ENCODE data around the gene ATXN7L1. TPM values are rescaled to one million over a fixed set of nuclear protein-coding genes. Genes with fewer than 3 reads are reported as not detected.

The ATXN7L1 gene
- total RNA-seq, 1 donor from 2014 or later = 16.0 TPM

GRCh38 chr7:105837765-105838626 is 38.4 kb downstream of the ATXN7L1 start:
- Mint-ChIP-seq H3K27me3 (no peaks in the 10 kb centered on the region), H3K4me1 (ENCODE audit: unreplicated experiment) (peaks cover 25% of the 10 kb centered on the region), H3K27ac (peak overlapping the region; percentile 55), H3K36me3 (peaks cover 13% of the 10 kb centered on the region), H3K4me3 (no peak overlapping the region), H3K9me3 (no peaks in the 10 kb centered on the region)
- DNase-seq (ENCODE audit: extremely low spot score, unreplicated experiment) = no peak
- TF ChIP-seq, protein P1, sequence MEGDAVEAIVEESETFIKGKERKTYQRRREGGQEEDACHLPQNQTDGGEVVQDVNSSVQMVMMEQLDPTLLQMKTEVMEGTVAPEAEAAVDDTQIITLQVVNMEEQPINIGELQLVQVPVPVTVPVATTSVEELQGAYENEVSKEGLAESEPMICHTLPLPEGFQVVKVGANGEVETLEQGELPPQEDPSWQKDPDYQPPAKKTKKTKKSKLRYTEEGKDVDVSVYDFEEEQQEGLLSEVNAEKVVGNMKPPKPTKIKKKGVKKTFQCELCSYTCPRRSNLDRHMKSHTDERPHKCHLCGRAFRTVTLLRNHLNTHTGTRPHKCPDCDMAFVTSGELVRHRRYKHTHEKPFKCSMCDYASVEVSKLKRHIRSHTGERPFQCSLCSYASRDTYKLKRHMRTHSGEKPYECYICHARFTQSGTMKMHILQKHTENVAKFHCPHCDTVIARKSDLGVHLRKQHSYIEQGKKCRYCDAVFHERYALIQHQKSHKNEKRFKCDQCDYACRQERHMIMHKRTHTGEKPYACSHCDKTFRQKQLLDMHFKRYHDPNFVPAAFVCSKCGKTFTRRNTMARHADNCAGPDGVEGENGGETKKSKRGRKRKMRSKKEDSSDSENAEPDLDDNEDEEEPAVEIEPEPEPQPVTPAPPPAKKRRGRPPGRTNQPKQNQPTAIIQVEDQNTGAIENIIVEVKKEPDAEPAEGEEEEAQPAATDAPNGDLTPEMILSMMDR (conservative IDR thresholded peaks at IDR 0.05) = no peak

- no peaks in the 10 kb centered on the region for H3K9me3 Mint-ChIP-seq
- no peak for DNase-seq (ENCODE audit: extremely low spot score, unreplicated experiment)
- H3K27me3 Mint-ChIP-seq = no peaks in the 10 kb centered on the region
- TF ChIP-seq, protein P1 (conservative IDR thresholded peaks at IDR 0.05) = no peak
- peaks cover 28% of the 10 kb centered on the region for H3K4me1 Mint-ChIP-seq (ENCODE audit: unreplicated experiment)
- no peak overlapping the region for H3K4me3 Mint-ChIP-seq
- no peak overlapping the region for H3K27ac Mint-ChIP-seq
- peaks cover 13% of the 10 kb centered on the region for H3K36me3 Mint-ChIP-seq
Measured at GRCh38 chr7:105835441-105835840, 41.0 kb downstream of the ATXN7L1 start.

- H3K27ac Mint-ChIP-seq = no peak overlapping the region
- no peaks in the 10 kb centered on the region for H3K9me3 Mint-ChIP-seq
- TF ChIP-seq, protein P1 (conservative IDR thresholded peaks at IDR 0.05) = no peak
- H3K27me3 Mint-ChIP-seq = no peaks in the 10 kb centered on the region
- DNase-seq (ENCODE audit: extremely low spot score, unreplicated experiment) = no peak
- no peak overlapping the region for H3K4me3 Mint-ChIP-seq
- H3K36me3 Mint-ChIP-seq = no peaks in the 10 kb centered on the region
- peaks cover 19% of the 10 kb centered on the region for H3K4me1 Mint-ChIP-seq (ENCODE audit: unreplicated experiment)
Measured at GRCh38 chr7:105831824-105832535, 44.4 kb downstream of the ATXN7L1 start.

GRCh38 chr7:105831302-105831620 is 45.1 kb downstream of the ATXN7L1 start:
- peaks cover 18% of the 10 kb centered on the region for H3K4me1 Mint-ChIP-seq (ENCODE audit: unreplicated experiment)
- H3K9me3 Mint-ChIP-seq = no peaks in the 10 kb centered on the region
- H3K27ac Mint-ChIP-seq = no peak overlapping the region
- no peaks in the 10 kb centered on the region for H3K27me3 Mint-ChIP-seq
- no peaks in the 10 kb centered on the region for H3K36me3 Mint-ChIP-seq
- TF ChIP-seq, protein P1 (conservative IDR thresholded peaks at IDR 0.05) = no peak
- no peak overlapping the region for H3K4me3 Mint-ChIP-seq
- no peak for DNase-seq (ENCODE audit: extremely low spot score, unreplicated experiment)

DNA sequence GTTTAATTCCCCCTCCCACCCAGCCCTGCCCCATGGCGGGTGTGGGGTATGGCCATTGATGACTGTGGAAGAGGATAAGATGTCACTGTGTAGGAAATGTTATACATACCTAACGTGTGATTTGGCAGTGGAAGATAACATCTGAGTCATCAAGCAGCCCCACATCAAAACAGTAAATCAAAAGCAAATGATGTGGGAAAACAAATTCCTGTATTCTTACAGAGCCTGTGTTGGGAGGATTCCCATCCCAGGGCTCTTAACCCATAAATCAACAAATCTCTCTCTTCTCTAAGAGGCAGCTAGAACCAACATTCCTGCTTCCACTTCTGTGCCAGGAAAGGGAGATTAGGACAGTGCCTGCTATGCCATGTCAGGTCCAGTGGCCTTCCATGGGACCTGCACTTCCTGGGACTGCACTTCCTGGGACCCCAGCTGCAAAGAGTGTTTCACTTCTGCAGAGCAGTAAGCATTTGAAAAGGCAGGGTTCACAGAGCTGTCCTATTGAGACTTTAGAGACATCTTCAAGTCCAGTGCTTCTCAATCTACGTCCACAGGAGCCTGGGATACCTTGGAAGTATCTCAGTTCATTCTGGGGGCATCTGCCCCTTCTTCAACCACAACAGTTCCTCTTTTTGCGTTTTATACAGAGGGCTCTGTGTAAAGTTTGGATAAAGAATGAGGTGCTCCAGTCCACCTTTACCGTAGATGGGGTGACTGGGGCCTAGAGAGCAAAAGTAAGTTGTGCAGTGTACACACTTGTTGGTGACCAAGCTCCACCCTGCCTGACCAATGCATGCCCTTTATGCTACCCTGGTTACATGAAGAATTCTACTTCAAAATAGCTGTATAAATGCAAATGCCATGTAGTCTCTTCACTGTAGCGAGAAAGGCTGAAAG is 45.7 kb downstream of the ATXN7L1 start:
- DNase-seq (ENCODE audit: extremely low spot score, unreplicated experiment) = no peak
- H3K27me3 Mint-ChIP-seq = no peaks in the 10 kb centered on the region
- H3K27ac Mint-ChIP-seq = no peak overlapping the region
- no peak overlapping the region for H3K4me3 Mint-ChIP-seq
- TF ChIP-seq, protein P1 (conservative IDR thresholded peaks at IDR 0.05) = no peak
- peaks cover 16% of the 10 kb centered on the region for H3K4me1 Mint-ChIP-seq (ENCODE audit: unreplicated experiment)
- H3K9me3 Mint-ChIP-seq = no peaks in the 10 kb centered on the region
- H3K36me3 Mint-ChIP-seq = peaks cover 3% of the 10 kb centered on the region

Data from type B pancreatic cell (in vitro differentiated cells).